Stimulated activated CD8-positive, alpha-beta memory T cell treated with anti-CD3 and anti-CD28 coated beads, Interleukin-4, amount 100 ng/mL, for 1 hour (primary cell): ENCODE results near the gene MAGIX.

ENCODE experiments used
- DNase-seq, 2 donors: peaks; one replicate each; pipeline ENCODE4 v3.0.0-alpha.2; 2020; ENCODE audit warnings: low read depth in 2 of 2, low spot score in 1 of 2

The MAGIX gene

DNA sequence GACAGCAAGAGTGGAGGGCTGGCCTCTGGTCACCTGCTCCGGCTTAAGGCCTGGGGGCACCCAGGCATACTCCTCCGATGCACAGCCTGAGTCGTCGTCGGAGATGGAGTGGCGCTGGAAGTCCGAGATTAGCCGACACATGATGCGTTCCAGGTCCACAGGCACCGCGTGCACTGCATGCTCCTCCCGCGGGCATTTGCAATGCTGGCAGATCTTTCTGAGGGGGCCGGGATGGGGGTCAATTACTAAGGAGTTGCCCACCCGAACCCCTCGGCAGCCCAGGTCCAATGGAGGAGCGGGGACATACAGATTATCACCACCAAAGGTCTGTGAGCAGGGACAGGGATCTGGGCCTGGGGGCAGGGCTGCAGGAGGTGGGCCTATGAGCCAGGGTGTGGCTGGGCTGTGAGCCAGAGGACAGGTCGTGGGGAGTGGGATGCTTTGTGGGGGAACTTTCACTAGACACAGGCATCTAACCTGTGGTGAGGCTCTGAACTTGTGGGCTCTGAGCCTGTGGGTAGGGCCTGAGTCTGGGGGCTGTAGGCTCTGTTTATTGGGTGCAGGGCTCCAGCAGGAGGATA, 21.2 kb downstream of the MAGIX start:
- DNase-seq = no peak

GRCh38 chrX:49184294-49185281, 22.0 kb downstream of the MAGIX start:
- DNase-seq = no peak

GRCh38 chrX:49186125-49187027, 23.8 kb downstream of the MAGIX start, which contains the start of gene PRICKLE3:
Gene PRICKLE3 (minus strand): TSS chrX:49186373. CDS start chrX:49186297, 76 bp downstream.
- DNase-seq = no peak

DNA sequence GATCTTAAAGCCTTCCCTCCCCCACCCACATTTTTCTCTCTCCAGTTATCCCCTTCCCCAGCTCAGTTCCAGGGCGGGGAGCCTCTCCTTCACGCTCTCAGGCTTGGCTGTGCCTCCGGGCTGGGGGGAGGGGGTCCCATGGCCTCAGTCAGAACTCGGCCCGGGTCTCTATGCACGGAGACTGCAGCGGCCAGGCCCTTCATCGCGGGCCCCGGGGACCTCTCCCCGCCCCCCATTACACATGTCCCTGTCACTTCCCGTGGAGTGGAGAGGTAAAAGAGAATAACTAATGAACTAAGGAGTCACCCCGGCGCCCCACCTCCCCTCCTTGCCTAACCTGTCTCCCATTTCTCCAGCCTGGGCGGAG, 24.5 kb downstream of the MAGIX start:
- no peak for DNase-seq

DNA sequence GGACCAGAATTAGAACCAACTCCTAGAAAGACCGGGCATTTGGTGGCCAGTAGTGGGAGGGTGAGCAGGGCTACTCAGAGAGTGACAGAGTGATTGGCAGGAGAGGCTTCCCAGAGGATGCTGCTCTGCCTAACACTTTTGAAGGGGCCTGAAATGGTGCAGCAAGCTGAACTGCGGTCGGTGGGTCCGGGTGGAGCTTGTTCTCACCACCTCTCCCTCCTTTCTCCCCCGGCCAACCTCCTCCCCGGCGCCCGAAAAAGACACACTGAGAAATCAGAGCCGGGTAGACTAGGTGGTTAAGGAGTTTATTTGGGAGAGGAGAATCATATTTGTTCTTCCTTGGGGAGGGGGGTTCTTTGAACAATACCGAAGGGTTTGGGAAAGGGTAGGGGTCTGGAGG, 25.0 kb downstream of the MAGIX start:
- DNase-seq = no peak

DNA sequence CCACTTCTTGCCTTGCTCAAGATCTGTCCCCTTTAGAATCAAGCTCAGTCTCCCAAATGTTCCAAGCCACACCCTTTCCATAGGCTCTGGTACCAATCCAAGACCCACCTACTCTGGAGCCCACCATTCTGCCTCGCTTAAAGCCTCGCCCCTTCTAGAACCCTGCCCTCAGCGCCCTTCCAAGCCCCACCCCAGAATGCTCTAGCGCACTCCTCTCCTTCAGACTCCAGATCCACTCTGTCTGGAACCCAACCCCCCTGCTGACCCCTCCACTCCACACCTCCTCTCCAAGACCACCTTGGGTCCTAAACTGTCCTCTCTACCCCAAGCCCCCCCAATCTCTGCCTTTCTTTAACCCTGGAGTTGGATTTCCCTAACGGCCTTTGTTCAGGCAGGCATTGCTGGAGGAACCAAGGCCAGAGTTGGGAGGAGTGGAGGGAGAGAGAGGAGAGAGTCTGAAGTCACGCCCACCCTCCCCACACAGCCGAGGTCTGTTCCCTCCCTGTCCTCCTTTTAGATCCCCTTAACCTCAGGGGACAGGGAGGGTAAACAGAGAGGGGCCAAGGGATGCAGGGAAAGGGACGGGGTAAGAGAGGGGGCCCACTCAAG, 26.0 kb downstream of the MAGIX start:
- DNase-seq = no peak

DNA sequence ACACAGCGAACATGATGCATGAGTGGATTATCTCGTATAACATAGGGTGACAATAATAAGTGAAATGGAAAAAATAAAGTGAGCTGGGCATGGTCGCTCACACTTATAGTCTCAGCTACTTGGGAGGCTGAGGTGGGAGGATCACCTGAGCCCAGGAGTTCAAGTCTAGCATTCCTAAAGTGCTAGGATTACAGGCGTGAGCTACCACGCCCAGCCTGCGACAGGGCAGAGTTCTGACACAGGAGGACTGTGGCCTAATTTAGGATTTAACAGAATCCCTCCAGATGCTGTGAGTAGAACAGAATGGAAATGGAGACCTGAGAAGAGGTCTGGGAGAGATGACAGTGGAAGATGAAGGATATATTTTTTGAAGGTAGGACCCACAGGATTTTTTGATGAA, 27.0 kb downstream of the MAGIX start:
- no peak for DNase-seq

DNA sequence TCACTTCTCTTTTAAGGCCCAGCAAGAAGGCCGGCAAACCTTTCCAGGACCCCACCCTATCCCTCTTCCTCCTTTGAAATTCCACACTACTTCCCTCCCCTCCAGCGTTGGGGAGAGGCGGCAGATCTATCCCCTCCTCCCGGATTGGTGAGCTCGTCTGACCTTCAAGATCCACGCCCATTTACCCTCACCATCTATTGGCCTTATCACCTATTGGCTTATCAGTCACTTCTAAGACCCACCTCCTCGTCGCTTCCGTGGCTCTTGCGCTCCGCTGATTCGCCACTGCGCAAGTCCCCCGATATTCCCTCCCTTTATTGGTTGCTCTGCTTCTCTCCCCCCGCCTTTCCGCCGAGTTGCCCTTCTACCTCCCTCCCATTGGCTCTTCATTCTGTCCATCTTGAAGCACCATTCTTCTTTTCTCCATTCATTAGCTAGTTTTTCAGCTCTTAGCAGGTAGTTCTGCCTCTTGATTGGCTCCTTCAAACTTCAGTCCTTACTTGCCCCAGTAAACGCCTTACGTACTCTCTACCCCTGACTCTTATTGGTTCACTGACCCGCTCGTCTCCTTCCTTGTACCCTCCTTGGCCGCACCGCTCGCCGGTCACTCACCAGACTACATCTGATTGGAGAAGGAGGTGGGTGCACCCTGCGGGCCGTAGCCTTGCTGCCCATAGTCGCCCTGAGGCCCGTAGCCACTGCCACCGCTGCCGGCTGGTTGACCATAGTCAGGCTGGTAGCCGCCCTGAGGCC, 28.4 kb downstream of the MAGIX start:
- peak; percentile 44 to 68 for DNase-seq

- DNase-seq = no peak
These were observed 29.0 kb downstream of the MAGIX start for GRCh38 chrX:49191574-49192011.

DNA sequence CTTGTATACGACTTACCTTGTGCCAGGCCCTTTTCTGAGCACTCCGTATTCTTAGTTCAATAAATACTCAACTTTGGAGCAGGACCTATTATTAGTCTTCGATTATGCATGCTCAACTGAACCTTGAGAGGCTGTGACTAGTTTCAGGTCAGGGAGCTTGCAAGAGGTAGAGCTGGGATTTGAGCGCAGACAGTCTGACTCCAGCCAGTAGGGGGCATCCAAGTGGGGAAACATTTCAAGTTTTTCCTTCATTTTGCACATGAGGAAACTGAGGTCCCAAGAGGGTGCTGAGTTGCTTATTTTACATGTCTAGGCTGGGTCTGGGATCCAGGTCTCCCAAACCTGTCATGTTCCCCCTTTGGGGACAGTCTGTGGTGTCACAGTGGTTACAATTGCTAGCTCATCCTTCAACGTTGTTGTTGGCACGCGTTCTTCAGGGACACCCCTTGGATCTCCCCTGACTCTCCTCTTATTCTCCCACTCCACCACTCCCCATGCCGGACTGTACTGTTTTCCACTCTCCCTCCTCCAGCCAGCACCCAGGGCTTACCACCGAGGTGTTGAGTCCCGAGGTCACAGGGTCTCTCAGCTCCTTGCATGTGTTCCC, 30.3 kb downstream of the MAGIX start:
- DNase-seq = no peak

GRCh38 chrX:49193542-49193964, 31.0 kb downstream of the MAGIX start:
- no peak for DNase-seq

- no peak for DNase-seq
These were observed 35.1 kb downstream of the MAGIX start for GRCh38 chrX:49197543-49198087.

- no peak for DNase-seq
These were observed 36.2 kb downstream of the MAGIX start for GRCh38 chrX:49198540-49199314.

GRCh38 chrX:49199315-49199595, 36.7 kb downstream of the MAGIX start:
- no peak for DNase-seq

- peak; percentile 66 to 76 for DNase-seq
These were observed 37.6 kb downstream of the MAGIX start, which contains the start of gene SYP for GRCh38 chrX:49199906-49200771. Gene SYP (minus strand): TSS chrX:49200193. CDS start chrX:49200186, 7 bp downstream.

DNA sequence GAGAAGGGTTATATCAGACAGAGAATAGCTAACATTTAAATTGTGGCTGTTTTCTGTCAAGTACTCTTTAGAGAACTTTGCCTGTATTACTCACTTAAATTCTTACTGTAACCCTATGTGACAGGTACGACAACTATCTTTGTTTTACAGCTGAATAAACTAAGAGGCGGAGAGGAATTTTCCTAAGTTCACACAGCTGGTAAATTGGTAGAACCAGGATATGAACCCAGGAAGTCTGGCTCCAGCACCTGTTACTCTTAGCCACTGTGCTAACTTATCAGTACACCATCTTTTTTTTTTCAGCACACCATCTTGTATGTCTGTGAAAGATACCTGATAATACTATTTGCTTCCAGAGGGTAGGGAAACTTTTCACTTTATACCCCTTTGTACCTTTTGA, 39.5 kb downstream of the MAGIX start:
- DNase-seq = no peak

DNA sequence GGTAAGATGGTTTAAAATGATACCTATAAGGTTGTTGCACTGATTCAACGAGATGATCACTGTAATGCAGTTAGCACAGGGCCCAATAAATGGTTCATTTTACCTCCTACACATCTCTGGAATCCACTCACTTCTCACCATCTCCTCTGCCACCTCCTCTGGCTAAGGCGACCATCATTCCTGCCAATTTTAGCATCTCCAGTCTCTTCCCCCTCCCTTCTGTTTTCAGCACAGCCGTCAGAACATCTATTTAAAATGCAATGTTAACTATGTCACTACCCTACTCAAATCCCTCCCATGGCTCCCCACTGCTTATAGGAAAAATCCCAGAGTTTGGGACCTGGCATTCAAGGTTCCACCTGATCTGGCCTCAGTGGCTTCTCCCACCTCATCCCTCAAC, 41.0 kb downstream of the MAGIX start:
- no peak for DNase-seq

DNA sequence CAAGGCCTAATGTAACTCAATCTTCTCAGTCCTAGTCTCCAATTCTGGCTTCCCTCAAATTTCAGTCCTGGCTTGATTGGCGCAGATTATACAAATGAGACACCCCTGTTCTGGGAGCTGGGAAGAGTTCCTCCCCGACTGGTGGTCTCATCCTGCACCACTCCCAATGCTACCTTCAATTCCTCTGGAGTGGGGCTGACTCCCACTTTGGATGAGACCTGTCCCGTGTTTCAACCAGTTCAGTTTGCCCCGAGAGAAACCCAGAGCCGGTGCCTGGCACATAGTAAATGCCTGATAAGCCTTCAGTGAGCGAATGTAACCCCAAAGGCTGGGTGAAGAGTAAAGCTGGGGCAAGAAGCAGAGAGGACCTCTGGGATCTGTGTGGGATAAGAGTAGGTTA, 41.5 kb downstream of the MAGIX start:
- no peak for DNase-seq
